ENCODE results near the gene NTSR1. TPM values are rescaled to one million over a fixed set of nuclear protein-coding genes. Genes with fewer than 3 reads are reported as not detected.

NTSR1 gene
- total and polyA plus RNA-seq, 2 of the 8 experiments (the other 6 are each of a cell fraction or from before 2014, with no cell fraction given), result 0.53 to 0.89 TPM

DNA sequence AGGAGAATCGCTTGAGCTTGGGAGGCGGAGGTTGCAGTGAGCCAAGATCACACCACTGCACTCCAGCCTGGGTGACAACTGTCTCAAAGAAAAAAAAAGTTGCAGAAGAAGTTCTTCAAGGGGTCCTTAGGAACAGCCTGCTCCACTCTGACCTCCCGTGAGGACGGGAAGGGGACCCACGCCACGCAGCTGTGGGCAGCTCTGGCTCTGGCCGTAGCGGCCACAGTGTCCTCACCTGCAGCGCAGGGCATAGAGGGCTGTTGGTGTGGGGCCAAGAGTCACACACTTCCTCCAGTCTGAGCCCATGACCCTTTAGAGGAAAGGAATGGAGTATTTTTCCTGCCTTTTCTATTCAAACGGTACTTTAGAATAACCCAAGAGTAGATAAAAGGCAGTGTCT is 5.4 kb downstream of the NTSR1 start:
- Histone ChIP-seq H3K4me1 (replicated peaks in 1 of 4; ENCODE audit: control insufficient read depth in 3 of 4, insufficient read depth in 4 of 4, low read length in 3 of 4) (peaks cover 0 to 4% (median 0%) of the 10 kb centered on the region in 4 experiments; a peak in 3 of 7 replicates), H3K79me1 (ENCODE audit: low read depth, low read length) (no peaks in the 10 kb centered on the region), H3K9ac (replicated peaks in 1 of 4; ENCODE audit: extremely low read depth in 1 of 4, low read depth in 3 of 4, low read length in 3 of 4) (no peak overlapping the region), H2BK20ac (ENCODE audit: low read length) (no peak overlapping the region), H3K27ac (ENCODE audit: low read depth, low read length) (no peak overlapping the region), H3K27me3 (replicated peaks in 1 of 4; ENCODE audit: control insufficient read depth in 3 of 4, extremely low read depth in 1 of 4, insufficient read depth in 3 of 4, low read length in 3 of 4) (peaks cover 14 to 23% (median 19%) of the 10 kb centered on the region in 4 experiments), H4K5ac (ENCODE audit: insufficient read length, low read depth, low read length) (no peak overlapping the region), H3K14ac (ENCODE audit: insufficient read length) (no peak overlapping the region), H3K36me3 (ENCODE audit: control insufficient read depth in 2 of 4, insufficient read depth in 4 of 4, low read length in 3 of 4) (no peaks in the 10 kb centered on the region), H4K8ac (ENCODE audit: extremely low read depth, insufficient read depth, low read length) (no peak overlapping the region), H3K23me2 (ENCODE audit: low read depth, low read length) (peaks cover under 1% of the 10 kb centered on the region; the same call in 1 of the 2 replicates), H2AK5ac (ENCODE audit: low read depth, low read length) (no peak overlapping the region), H4K91ac (replicated peaks; ENCODE audit: insufficient read length, low read length) (no peak overlapping the region), H2BK120ac (replicated peaks; ENCODE audit: low read depth, low read length) (no peak overlapping the region), H3K4ac (replicated peaks; ENCODE audit: insufficient read length, low read depth, low read length) (no peak overlapping the region), H3K4me2 (ENCODE audit: insufficient read depth in 1 of 2, low read depth in 2 of 2, low read length in 2 of 2) (no peak overlapping the region), H3K4me3 (ENCODE audit: extremely low read depth in 1 of 4, insufficient read depth in 2 of 4, low read depth in 3 of 4, low read length in 4 of 4) (no peak overlapping the region), H2BK5ac (ENCODE audit: low read depth, low read length) (no peak overlapping the region), H2BK15ac (ENCODE audit: low read length) (no peak overlapping the region), H2AFZ (ENCODE audit: low read length) (no peak overlapping the region), H3K56ac (replicated peaks; ENCODE audit: insufficient read length, low read depth, low read length) (no peak overlapping the region), H3K18ac (ENCODE audit: extremely low read depth, low read length) (no peak overlapping the region), H3K23ac (ENCODE audit: insufficient read length) (no peak overlapping the region), H4K20me1 (replicated peaks in 1 of 2; ENCODE audit: control insufficient read depth in 1 of 2, insufficient read depth in 2 of 2, low read length in 2 of 2) (peaks cover 3 to 5% of the 10 kb centered on the region in 2 experiments), H3K9me3 (ENCODE audit: insufficient read depth in 2 of 2, low read depth in 1 of 2, low read length in 1 of 2) (no peaks in the 10 kb centered on the region), H2BK12ac (ENCODE audit: low read depth, low read length) (no peak overlapping the region), H3K79me2 (ENCODE audit: control insufficient read depth in 1 of 2, insufficient read depth in 2 of 2, low read length in 2 of 2) (no peaks in the 10 kb centered on the region)
- POLR2A ChIA-PET (ENCODE audit: partially characterized antibody), result no interaction called here
- WGBS, 2 experiments (ENCODE audit: extremely low coverage in 1 of 2, insufficient coverage in 1 of 2, insufficient read length in 1 of 2, insufficient replicate concordance in 2 of 2, low coverage in 1 of 2, low lambda C conversion rate in 2 of 2, missing lambda C conversion rate in 1 of 2), result 88% methylated on average over 10 of the region's 10 CpGs; no CpG with 5 or more reads in 1 of the 2 experiments
- DNase-seq (ENCODE audit: low read depth in 1 of 2, low spot score in 2 of 2), result no peak
- TF ChIP-seq MAFK (IDR thresholded peaks at IDR 0.05; ENCODE audit: low read depth, low read length), result no peak
- no peak for TF ChIP-seq EZH2 (IDR thresholded peaks at IDR 0.05; ENCODE audit: low read depth, low read length, severe bottlenecking)
- FAIRE-seq, result no peak
- CTCF ChIA-PET (ENCODE audit: partially characterized antibody), result interaction anchor here (3.5 kb wide), 1 partner anchor 78 kb away, joined by 15 read pairs; no protein-coding TSS in a partner anchor
